NCI-H2171 treated with DMSO at 0.1 percent for 48 hours (cell line): Measurements from ENCODE around the gene IP6K3.

ENCODE experiments used
- DNase-seq: peaks from one replicate; lab custom pipeline; 2025; lab: John Stamatoyannopoulos, UW

The IP6K3 gene

GRCh38 chr6:33740794-33741193, 5.9 kb downstream of the IP6K3 start:
- DNase-seq: peak; percentile 42

- DNase-seq: no peak
Measured at GRCh38 chr6:33740204-33740608, 6.5 kb downstream of the IP6K3 start.

DNA sequence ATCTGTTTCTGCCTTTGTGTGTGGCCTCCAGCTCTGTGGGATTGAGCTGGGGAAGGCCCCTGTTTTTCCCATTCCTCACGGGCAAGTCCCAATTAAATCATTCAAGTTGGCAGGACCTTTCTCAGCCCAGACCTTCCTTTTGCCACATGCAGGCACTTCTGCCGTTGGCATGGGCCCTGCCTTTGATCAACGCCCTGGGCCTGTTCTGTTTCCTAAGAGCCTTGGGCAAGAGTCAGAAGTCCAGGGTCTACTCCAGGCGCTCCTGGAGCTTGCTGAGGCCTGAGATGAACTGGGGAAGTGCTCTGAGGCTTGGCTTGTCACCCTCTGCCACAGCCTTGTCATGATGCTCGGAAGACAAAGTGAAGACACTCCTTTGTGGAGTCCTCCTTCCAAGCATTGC, 7.1 kb downstream of the IP6K3 start:
- no peak for DNase-seq

DNA sequence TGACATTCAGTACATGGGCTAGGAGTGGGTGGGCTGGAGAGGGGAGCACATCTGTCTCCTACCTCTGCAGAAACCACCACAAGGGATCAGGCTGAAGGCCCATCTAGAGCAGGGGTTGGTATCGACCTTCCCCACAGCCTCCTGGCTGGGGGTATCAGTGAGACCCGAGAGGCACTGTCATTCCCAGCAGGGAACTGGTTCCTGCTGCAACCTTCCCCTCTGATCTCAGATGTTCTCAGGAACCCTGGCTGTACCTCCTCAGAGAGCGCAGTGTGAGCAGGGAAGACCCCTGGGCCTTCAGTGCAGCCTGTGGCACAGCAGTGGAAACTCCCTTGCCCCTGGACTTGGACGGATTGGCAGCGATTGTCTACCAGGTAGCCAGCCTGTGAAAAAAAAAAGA, 7.8 kb downstream of the IP6K3 start:
- DNase-seq: no peak

DNA sequence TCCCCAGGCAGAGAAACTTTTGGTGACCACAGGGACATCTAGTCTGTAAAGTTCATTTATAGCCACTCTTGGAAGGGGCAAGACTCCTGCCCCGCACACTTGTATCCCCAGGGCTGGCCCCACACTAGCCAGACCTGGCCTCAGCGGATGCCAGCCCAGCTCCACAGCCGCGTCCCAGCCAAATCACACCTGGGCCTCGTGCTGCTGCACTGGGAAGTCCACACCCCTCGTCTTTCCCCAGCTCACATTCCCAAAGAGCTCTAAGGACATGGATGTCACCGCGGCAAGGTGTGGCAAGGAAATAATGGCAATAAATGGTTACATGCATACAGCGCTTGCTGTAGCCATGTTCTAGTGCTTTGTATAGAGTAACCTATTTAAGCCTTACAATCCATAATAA, 8.6 kb downstream of the IP6K3 start:
- no peak for DNase-seq

DNA sequence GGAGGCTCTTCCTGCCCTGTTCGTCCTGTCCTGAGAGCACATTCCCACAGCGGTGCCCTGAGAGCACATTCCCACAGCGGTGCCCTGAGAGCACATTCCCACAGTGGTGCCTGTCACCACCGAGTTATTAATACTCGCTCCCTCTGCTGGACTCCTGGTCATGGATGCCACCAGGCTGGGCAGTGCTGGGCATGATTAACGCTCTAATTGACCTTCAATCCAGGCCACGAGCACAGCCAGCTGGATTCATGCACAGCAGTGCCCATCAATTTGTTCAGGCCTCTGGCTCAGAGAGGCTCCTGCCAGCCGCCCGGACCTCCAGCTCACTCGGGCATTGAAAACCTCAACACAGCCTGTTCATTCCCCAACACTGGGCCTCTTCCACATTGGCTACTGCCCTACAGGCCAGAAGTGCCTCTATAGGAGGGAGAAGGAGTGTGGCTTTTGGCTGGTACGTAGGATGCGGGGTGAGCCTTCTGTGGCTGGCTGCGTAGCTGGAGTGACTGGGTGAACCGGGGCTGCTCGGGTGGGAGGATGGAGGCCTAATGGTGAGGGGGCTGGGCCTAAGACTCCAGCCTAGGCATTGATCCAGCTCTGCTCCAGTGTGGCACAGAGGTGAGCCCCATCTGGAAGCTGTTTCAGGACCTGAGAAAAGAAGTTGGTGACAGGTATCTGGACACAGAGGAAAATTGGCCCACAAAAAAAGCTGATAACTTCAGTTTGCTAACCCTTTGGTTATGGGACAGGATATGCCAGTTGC, 9.3 kb downstream of the IP6K3 start:
- DNase-seq: no peak

DNA sequence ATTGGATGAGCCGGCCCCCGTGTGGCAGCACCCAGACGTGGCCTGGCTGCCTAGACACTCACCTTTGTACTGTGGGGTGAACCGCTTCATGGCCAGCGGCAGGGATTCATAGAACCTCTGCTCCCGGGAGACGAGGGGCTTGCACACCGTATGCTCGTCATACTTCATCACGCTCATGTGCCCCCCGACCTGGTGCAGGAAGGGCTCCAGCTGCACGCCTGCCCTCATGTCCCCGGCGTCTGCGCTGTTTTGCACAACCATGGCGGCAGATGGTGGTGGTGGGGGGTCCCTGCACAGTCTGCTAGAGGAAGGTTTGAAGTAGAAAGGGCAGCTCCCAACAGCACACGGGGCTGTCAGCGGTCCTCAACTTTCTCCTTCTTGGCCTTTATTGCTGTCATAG, 11.5 kb downstream of the IP6K3 start:
- no peak for DNase-seq

DNA sequence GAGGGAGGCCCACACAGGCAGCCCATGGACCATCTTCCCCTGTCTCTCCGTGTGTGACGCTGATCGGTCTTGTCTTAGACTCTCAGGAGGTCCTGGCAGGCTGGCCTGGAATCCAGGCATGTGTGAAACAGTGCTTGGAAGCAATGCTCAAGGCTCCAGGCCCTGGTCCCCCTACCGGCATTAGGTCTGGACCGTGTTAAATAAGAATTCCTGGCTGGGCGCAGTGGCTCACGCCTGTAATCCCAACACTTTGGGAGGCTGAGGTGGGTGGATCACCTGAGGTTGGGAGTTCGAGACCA, 13.0 kb downstream of the IP6K3 start:
- no peak for DNase-seq

- DNase-seq: peak; percentile 17
Measured at GRCh38 chr6:33732817-33733708, 13.6 kb downstream of the IP6K3 start.

DNA sequence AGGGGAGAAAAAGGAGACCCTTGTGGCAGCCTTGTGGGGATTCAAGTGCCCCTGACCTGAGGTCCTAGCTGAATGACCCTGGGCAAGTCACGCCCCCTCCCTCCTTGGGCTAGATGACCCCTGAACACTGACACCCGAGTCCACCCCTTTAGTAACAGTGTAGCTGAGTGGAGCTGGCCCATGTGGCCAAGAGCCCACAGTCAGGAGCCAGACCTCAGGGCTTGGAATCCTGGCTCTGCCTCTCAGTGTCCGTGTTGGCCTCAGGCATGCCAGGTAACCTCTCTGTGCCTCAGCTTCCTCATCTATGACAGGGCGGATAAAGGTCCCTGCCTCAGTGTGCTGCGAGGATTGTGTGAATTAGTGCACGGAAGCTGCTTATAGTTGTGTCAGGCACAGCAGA, 14.3 kb downstream of the IP6K3 start:
- no peak for DNase-seq

DNA sequence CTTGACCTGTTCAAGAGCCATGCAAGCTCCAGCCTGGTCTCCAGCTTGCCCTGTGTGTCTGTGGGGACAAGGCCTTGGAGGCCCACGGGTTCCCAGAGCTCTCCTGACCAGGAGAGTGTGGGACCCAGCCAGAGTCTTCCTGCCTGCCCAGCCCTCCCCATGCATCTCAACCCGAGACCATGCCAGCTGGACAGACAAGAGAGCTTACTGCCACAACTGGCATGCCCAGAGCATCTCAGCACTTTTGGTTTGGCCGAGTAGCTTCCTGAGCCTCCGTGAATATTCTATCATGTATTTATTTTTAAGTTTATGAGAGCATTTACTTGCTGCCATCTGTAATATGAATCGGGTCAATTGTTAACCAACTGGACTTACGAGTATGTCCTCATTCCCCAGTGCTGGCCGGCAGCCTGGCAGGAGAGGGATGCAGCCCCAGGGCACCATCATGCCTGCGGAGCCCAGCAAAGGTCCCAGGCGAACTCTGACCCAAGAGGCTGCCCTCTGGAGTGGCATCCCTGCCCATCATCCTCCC, 14.9 kb downstream of the IP6K3 start:
- DNase-seq: no peak

GRCh38 chr6:33731035-33731434, 15.7 kb downstream of the IP6K3 start:
- no peak for DNase-seq

GRCh38 chr6:33730611-33731010, 16.1 kb downstream of the IP6K3 start:
- no peak for DNase-seq

DNA sequence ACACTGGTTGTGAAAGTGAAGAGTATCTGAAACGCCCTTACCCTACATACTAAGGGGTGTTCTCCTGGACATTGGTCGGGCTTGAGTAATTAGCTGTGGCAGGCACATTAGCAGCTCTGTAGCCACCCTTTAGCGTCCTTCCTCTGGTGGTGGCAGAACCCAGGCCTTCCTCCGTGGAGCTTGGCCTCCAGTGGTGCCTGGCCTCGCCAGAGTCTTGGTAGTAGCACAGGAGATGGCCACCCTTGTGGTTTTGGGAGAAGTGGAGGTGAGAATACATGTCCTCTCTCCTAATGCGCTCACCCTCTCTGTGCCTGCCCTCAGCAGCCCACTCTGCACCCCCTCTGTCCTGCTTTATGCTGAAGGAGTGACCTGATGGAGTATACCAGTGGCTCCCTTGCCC, 17.6 kb downstream of the IP6K3 start:
- no peak for DNase-seq

DNA sequence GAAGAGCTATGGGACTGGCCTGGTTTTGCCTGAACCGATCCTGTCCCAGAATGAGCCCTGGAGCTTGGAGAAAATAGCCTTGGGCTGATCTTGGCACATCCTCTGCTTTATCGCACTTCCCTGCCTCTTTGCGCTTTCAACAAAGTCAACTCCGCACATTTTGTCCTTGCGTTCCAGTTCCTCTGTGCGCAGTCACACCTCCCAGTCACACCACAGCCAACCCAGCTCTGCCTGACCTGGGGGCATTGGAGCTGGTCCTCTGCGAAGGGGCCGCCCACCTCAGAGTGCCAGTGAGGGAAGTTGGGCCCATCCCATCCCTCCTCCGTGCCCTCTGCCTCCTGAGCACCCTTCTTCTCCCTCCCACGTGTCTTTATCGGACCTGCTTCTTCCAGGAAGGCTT, 18.3 kb downstream of the IP6K3 start:
- no peak for DNase-seq

DNA sequence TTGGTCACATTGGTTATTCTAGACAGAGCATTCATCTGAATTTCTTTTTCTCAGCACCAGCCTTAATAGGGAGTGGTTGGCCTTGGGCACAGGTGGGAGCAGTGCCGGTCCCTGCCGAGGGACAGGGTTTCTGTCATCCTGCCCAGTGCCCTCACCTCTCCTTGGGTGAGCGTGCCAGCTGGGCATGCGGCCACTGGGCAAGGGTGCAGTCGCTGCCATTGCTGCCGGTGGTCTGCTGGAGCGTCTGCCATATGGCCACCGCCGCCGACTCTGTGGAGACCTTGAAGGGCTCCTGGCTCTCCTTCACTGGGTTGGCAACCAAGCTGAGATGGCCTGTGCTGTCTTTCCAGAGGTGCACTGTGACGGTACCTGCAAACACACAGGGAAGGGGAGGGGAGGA, 18.8 kb downstream of the IP6K3 start:
- no peak for DNase-seq

DNA sequence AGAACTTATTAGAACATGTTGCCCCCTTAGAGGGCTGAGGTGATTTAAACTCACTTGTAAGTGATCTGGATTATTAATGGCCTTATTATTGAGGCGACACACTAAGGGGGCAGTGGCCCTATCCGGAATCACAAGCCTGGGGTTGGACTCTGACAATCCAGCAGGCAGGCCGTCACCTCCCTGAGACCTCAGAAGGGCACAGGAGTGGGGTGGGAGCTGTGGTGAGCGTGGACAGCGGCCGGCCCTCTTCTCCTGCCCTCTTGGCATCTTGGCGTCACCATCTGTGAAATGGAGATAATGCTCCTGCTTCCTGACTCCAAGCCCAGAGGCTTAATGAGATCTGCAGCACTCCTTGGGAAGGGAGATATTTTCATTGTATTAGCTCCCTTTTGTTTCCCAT, 19.6 kb downstream of the IP6K3 start:
- DNase-seq: no peak

GRCh38 chr6:33726696-33727095, 20.0 kb downstream of the IP6K3 start:
- no peak for DNase-seq

DNA sequence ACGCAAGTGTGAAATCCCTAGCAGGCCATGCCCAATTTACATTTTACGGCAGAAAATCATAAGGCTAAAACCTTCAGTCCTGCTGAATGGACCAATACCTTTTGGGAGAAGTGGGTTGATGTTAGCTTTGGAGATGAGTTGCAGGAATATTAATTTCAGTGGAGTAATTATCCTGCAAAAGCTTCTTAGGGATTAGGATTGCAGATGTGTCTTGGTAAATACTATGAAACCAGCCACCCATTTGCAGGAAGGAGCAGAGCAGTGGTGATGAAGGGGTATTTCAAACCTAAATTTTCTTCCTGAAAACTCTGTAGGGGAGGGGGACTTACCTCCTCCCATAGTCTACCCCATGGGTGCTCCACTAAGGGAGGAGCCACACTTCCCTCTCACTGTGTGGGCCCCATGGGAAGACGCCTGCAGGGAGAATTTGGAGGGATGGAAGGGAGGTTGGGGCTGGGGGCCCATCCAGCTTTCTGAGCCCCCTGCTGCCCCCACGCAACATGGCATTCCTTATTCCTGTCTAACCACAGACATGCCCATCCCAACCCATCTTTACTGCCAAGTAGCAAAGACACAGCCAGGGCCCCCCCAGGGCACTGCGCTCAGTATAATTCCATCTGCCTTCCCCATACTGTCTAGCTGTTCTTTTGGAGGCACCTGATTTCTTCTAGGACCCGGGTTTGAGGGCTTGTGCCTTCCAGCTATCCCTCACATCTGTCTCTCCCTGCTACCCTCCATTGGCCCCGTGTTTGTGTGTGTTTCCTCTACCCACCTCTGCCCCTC, 20.6 kb downstream of the IP6K3 start:
- DNase-seq: no peak

GRCh38 chr6:33725222-33725621, 21.5 kb downstream of the IP6K3 start:
- DNase-seq: no peak

DNA sequence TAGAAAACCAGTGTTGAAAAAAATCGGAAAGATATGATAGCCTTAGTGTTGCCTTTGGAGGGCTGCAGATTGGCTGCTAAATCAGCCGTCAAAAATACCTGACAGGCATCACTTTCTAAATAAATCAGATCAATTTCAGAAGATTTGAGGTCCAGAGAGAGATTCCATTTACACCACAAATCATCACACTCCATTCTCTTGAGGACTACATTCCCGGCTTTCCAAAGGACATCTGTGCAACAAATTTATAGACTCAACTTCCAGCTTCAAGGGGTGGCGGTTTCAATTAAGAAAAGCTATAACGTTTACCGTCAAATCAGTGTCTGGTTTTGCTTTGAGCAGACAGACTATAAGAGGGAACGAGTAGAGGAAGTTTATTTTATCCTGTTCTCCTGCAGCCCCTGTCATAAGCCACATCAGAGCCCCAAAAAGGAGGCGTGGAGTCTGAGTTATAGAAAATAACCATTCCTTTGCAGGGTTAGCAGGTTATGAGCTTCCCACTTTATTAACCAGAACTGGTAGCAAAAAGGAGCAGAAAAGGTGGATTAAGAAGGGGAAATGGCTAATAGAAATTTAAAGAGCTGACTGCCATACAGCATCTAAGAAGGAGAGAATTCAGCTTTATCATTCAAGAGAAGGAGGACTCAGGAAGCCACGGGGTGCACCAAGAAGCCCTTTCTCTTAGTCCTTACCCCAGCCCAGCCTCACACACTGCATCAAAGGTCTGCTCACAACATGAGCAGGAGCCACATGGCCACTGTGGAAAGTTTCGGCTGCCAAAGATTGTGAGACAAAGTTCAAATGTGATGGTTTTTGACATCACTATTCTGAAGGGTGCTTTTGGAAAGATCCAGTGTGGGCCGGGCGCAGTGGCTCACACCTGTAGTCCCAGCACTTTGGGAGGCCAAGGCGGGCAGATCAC, 22.3 kb downstream of the IP6K3 start:
- no peak for DNase-seq
